Type B pancreatic cell (in vitro differentiated cells): ENCODE results near the gene ACOD1. TPM values are rescaled to one million over a fixed set of nuclear protein-coding genes. Genes with fewer than 3 reads are reported as not detected.
A peak's percentile ranks its signal among the peaks of the same experiment; 100 is the strongest.

Experiments
- DNase-seq: peaks from one replicate; pipeline ENCODE4 v3.0.0; 2021; ENCODE audit warnings: mixed read lengths; ENCODE audit not compliant: unreplicated experiment; ENCODE audit errors: extremely low spot score
- H3K27ac Mint-ChIP-seq: 2 replicates; pipeline ENCODE4 v1.8.0; 2021; ENCODE audit warnings: mild to moderate bottlenecking, mixed read lengths
- H3K27me3 Mint-ChIP-seq: 2 replicates; pipeline ENCODE4 v1.8.0; 2021; ENCODE audit warnings: mixed read lengths
- H3K36me3 Mint-ChIP-seq: 2 replicates; pipeline ENCODE4 v1.8.0; 2021; ENCODE audit warnings: mixed read lengths
- H3K4me1 Mint-ChIP-seq: one replicate; pipeline ENCODE4 v1.8.0; 2021; ENCODE audit warnings: mixed read lengths; ENCODE audit not compliant: unreplicated experiment
- H3K4me3 Mint-ChIP-seq: 2 replicates; pipeline ENCODE4 v1.8.0; 2021; ENCODE audit warnings: mild to moderate bottlenecking, mixed read lengths
- H3K9me3 Mint-ChIP-seq: 2 replicates; pipeline ENCODE4 v1.8.0; 2021; ENCODE audit warnings: mixed read lengths
- total RNA-seq: library from RNA; stranded (reverse); gene quantifications from 2 replicates; pipeline ENCODE4 v1.2.1, GENCODE V29; 2021; ENCODE audit warnings: low replicate concordance
- TF ChIP-seq, protein P1 (sequence below): fragments of 200-600 bp; sonication (generic); conservative IDR thresholded peaks from 2 replicates; pipeline ENCODE4 v1.5.0; 2021; ENCODE audit warnings: antibody characterized with exemption, mild to moderate bottlenecking

ACOD1 gene
- total RNA-seq, 1 donor from 2014 or later: not detected

DNA sequence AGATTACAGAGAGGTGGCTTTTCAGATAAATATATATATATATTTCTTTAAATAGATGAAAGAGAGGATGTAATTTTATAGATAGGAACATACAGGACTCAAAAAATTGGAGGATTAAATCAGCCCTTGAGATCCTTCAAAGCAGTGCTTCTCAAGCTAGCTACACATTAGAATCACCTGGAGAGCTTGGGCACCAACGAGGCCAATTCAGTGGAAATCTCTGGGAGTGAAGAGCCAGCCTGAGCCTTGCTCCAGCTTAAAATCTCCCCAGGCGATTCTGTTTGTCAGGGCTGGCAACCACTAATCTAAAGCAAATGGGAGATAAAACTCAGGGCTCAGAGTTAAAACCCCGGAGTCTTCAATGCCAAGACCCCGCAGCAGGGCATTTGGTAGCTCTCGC, 28.6 kb downstream of the ACOD1 start:
- Mint-ChIP-seq H3K27me3 (peaks cover 26% of the 10 kb centered on the region), H3K4me3 (peak overlapping the region; percentile 42), H3K4me1 (peaks cover 34% of the 10 kb centered on the region), H3K36me3 (no peaks in the 10 kb centered on the region), H3K9me3 (peaks cover 5% of the 10 kb centered on the region), H3K27ac (peak overlapping the region; percentile 76)
- no peak for DNase-seq
- TF ChIP-seq, protein P1, sequence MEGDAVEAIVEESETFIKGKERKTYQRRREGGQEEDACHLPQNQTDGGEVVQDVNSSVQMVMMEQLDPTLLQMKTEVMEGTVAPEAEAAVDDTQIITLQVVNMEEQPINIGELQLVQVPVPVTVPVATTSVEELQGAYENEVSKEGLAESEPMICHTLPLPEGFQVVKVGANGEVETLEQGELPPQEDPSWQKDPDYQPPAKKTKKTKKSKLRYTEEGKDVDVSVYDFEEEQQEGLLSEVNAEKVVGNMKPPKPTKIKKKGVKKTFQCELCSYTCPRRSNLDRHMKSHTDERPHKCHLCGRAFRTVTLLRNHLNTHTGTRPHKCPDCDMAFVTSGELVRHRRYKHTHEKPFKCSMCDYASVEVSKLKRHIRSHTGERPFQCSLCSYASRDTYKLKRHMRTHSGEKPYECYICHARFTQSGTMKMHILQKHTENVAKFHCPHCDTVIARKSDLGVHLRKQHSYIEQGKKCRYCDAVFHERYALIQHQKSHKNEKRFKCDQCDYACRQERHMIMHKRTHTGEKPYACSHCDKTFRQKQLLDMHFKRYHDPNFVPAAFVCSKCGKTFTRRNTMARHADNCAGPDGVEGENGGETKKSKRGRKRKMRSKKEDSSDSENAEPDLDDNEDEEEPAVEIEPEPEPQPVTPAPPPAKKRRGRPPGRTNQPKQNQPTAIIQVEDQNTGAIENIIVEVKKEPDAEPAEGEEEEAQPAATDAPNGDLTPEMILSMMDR: no peak

DNA sequence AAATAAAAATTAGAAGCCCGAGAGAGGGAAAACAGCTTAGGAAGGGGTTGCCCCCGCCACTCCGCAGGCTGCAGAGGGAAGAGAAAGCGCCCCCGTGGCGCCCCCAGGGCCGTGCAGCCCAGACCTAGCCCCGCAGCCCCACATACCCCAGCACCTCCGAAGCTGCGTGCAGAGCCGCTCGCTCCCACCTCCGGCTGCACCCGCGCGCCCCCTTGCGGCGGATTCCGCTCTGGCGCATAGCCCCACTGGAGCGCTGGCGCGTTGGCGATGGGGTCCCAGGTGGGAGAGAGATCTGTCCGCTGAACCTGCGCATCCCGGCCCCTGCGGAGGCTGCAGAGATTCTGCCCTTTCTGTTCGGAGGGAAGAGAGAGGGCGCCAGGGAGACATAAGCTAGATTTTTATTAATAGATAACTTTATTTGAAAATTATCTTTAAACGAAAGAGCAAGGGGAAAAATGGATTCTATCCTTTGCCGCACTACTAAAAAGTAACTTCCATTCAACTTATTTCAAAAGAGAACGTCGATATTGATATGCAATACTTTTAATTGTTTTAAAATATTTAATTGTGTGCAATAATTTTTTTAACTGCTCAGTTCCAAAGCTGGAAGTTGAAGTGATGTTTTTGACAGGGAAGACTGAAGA, 31.9 kb downstream of the ACOD1 start:
- no peak overlapping the region for H3K4me3 Mint-ChIP-seq
- no peak overlapping the region for H3K27ac Mint-ChIP-seq
- TF ChIP-seq, protein P1: peak; percentile 99
- DNase-seq: peak; percentile 91
- H3K36me3 Mint-ChIP-seq: no peaks in the 10 kb centered on the region
- peaks cover 5% of the 10 kb centered on the region for H3K9me3 Mint-ChIP-seq
- H3K27me3 Mint-ChIP-seq: peaks cover 25% of the 10 kb centered on the region
- peaks cover 18% of the 10 kb centered on the region for H3K4me1 Mint-ChIP-seq

GRCh38 chr13:76982061-76982460, 33.8 kb downstream of the ACOD1 start:
- H3K9me3 Mint-ChIP-seq: no peaks in the 10 kb centered on the region
- peaks cover 36% of the 10 kb centered on the region for H3K27me3 Mint-ChIP-seq

GRCh38 chr13:76983676-76984075, 35.4 kb downstream of the ACOD1 start:
- Mint-ChIP-seq H3K9me3 (no peaks in the 10 kb centered on the region), H3K4me1 (peaks cover 5% of the 10 kb centered on the region), H3K4me3 (no peak overlapping the region), H3K27me3 (peaks cover 40% of the 10 kb centered on the region), H3K27ac (no peak overlapping the region), H3K36me3 (no peaks in the 10 kb centered on the region)
- TF ChIP-seq, protein P1: no peak
- DNase-seq: no peak

More at GRCh38 chr13:76982061-76982460, 33.8 kb downstream of the ACOD1 start:
- TF ChIP-seq, protein P1: no peak
- Mint-ChIP-seq H3K36me3 (no peaks in the 10 kb centered on the region), H3K27ac (no peak overlapping the region), H3K4me1 (peaks cover 9% of the 10 kb centered on the region), H3K4me3 (no peak overlapping the region)
- DNase-seq: no peak

DNA sequence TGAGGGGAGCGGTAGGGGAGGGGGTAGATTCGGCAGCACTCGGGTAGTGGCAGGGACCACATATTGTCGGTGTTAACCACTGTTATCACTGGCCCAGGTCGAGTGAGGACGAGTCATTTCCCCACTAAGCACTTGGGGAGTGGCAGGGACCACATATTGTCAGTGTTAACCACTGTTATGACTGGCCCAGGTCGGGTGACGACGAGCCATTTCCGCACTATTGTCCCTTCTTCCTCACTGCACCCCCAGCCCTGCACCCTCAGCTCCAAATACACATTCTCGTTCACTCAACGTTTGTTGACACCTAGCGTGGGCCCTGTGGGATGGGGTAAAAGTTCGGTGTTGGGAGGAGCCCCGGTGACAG, 43.1 kb downstream of the ACOD1 start:
- H3K4me3 Mint-ChIP-seq: peak overlapping the region; percentile 98
- H3K27ac Mint-ChIP-seq: peak overlapping the region; percentile 93

More for the DNA sequence above, 43.1 kb downstream of the ACOD1 start:
- Mint-ChIP-seq H3K4me1 (peaks cover 17% of the 10 kb centered on the region), H3K36me3 (peaks cover 2% of the 10 kb centered on the region), H3K9me3 (no peaks in the 10 kb centered on the region), H3K27me3 (peaks cover 8% of the 10 kb centered on the region)
- DNase-seq: no peak
- TF ChIP-seq, protein P1: no peak
